HEK293T (cell line): Measurements from ENCODE around the gene HSPA12A.

Experiments used
- ARNT ChIP-seq: fragments of 450-650 bp; IDR thresholded peaks from 2 replicates; pipeline ENCODE4 v1.6.1; 2017; ENCODE audit warnings: mild to moderate bottlenecking
- BHLHE40 ChIP-seq: fragments of 450-650 bp; IDR thresholded peaks from 2 replicates; pipeline ENCODE4 v1.6.1; 2016; ENCODE audit warnings: mild to moderate bottlenecking, moderate library complexity, borderline replicate concordance
- ELF4 ChIP-seq: fragments of 450-650 bp; IDR thresholded peaks from 2 replicates; pipeline ENCODE4 v1.6.1; 2017; ENCODE audit warnings: antibody characterized with exemption
- FOXA1 ChIP-seq: fragments of 450-650 bp; IDR thresholded peaks from 2 replicates; pipeline ENCODE4 v1.6.1; 2016; ENCODE audit warnings: mild to moderate bottlenecking
- FOXK2 ChIP-seq: fragments of 450-650 bp; IDR thresholded peaks from 2 replicates; pipeline ENCODE4 v1.6.1; 2016; ENCODE audit warnings: mild to moderate bottlenecking
- FOXM1 ChIP-seq: fragments of 450-650 bp; IDR thresholded peaks from 2 replicates; pipeline ENCODE4 v1.6.1; 2017; ENCODE audit warnings: mild to moderate bottlenecking, borderline replicate concordance
- HDGF ChIP-seq: fragments of 450-650 bp; IDR thresholded peaks from 2 replicates; pipeline ENCODE4 v1.6.1; 2017; ENCODE audit warnings: antibody characterized with exemption, borderline replicate concordance
- LEF1 ChIP-seq: fragments of 450-650 bp; IDR thresholded peaks from 2 replicates; pipeline ENCODE4 v1.6.1; 2017; ENCODE audit warnings: mild to moderate bottlenecking, borderline replicate concordance
- SP1 ChIP-seq: fragments of 450-650 bp; IDR thresholded peaks from 2 replicates; pipeline ENCODE4 v1.6.1; 2017
- TARDBP ChIP-seq: fragments of 450-650 bp; IDR thresholded peaks from 2 replicates; pipeline ENCODE4 v1.6.1; 2016
- ZNF384 ChIP-seq: fragments of 450-650 bp; IDR thresholded peaks from 2 replicates; pipeline ENCODE4 v1.6.1; 2016
- TF ChIP-seq, protein P1 (sequence below): fragments of 450-650 bp; IDR thresholded peaks from 2 replicates; pipeline ENCODE4 v1.6.1; 2016

DNA sequence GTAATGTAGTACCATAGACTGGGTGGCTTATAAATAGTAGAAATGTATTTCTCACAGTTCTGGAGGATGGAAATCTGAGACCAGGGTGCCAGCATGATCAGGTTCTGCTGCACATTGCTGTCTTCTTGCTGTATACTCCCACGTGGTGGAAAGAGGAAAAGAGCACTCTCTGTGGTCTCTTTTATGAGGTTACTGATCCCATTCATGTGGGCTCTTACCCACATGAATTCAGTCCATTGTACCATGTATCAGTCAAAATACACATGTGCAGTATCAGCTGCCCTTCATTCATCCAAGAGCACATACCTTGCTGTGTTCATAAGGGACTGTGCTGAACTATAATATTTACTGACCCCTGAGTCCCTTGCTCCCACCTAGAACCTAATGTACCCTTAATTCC is 104.5 kb downstream of the HSPA12A start:
- TF ChIP-seq ARNT (no peak), ELF4 (no peak), ZNF384 (no peak), BHLHE40 (no peak), LEF1 (no peak), SP1 (no peak), TARDBP (no peak), FOXA1 (no peak), HDGF (no peak), FOXM1 (no peak), FOXK2 (no peak)
- TF ChIP-seq, protein P1, sequence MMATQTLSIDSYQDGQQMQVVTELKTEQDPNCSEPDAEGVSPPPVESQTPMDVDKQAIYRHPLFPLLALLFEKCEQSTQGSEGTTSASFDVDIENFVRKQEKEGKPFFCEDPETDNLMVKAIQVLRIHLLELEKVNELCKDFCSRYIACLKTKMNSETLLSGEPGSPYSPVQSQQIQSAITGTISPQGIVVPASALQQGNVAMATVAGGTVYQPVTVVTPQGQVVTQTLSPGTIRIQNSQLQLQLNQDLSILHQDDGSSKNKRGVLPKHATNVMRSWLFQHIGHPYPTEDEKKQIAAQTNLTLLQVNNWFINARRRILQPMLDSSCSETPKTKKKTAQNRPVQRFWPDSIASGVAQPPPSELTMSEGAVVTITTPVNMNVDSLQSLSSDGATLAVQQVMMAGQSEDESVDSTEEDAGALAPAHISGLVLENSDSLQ: no peak
